Measurements from ENCODE around the gene TRPM3. TPM values are rescaled to one million over a fixed set of nuclear protein-coding genes. Genes with fewer than 3 reads are reported as not detected.

Gene TRPM3
- total and polyA plus RNA-seq, 7 experiments from 2014 or later, result not detected

DNA sequence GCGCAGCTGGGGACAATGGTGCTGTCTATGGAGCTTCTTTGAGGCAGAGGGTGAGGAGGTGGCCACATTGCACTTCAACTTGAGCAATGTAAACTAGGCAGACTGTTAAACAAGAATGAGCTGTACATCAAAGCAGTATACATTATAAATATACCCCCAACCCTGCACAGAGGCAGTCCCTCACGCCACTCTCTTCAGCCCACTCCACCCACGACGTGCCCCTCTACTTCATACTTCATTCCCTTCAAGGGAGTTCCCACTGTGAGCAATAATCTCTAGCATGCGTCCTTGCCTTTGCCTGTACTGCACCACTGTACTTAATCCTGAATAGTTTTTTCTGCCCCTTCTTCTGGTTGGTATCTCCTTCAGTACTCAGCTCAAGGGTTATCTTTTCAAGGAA, 14.4 kb downstream of the TRPM3 start:
- H3K4me1 Mint-ChIP-seq, result no peaks in the 10 kb centered on the region
- ATAC-seq, result no peak
- no peaks in the 10 kb centered on the region for H3K4me1 ChIP-seq (ENCODE audit: control insufficient read depth in 2 of 2, insufficient read depth in 2 of 2, low read length in 2 of 2)
- intact Hi-C loops (cut with micrococcal nuclease), result no loop called here
- no peak overlapping the region for H3K4me3 Mint-ChIP-seq
- H3K36me3 ChIP-seq (ENCODE audit: control insufficient read depth in 2 of 3, insufficient read depth in 3 of 3, low read length in 3 of 3), result no peaks in the 10 kb centered on the region
- DNase-seq, result no peak
- no peak overlapping the region for H3K27ac Mint-ChIP-seq
- ChIA-PET CTCF (no interaction called here), POLR2A (no interaction called here)
- no peak overlapping the region for H3K4me3 ChIP-seq (ENCODE audit: low read length)
- no peak overlapping the region for H3K27ac ChIP-seq (ENCODE audit: low read depth, low read length)
- no peaks in the 10 kb centered on the region for H3K36me3 Mint-ChIP-seq
- no peaks in the 10 kb centered on the region for H3K27me3 ChIP-seq (ENCODE audit: control insufficient read depth in 2 of 2, insufficient read depth in 2 of 2, low read length in 2 of 2)
- H3K27me3 Mint-ChIP-seq, result peaks cover 0 to 5% (median 0%) of the 10 kb centered on the region in 5 donors
- no peaks in the 10 kb centered on the region for H3K9me3 ChIP-seq (ENCODE audit: control insufficient read depth in 2 of 3, low read length in 3 of 3)
- H3K9me3 Mint-ChIP-seq, result peaks cover 0 to 4% (median 0%) of the 10 kb centered on the region in 11 donors

GRCh38 chr9:71105192-71105591, 16.2 kb downstream of the TRPM3 start:
- Mint-ChIP-seq H3K4me3 (no peak overlapping the region), H3K36me3 (no peaks in the 10 kb centered on the region), H3K27me3 (peaks cover 0 to 9% (median 3%) of the 10 kb centered on the region in 5 donors), H3K4me1 (no peaks in the 10 kb centered on the region), H3K9me3 (peaks cover 0 to 10% (median 2%) of the 10 kb centered on the region in 11 donors), H3K27ac (no peak overlapping the region)
- intact Hi-C loops (cut with micrococcal nuclease), result no loop called here
- ATAC-seq (no peak), DNase-seq (no peak)
- H3K27ac ChIP-seq (ENCODE audit: low read depth, low read length), result no peak overlapping the region
- no peaks in the 10 kb centered on the region for H3K27me3 ChIP-seq (ENCODE audit: control insufficient read depth in 2 of 2, insufficient read depth in 2 of 2, low read length in 2 of 2)
- POLR2A ChIA-PET, result no interaction called here
- CTCF ChIA-PET, result no interaction called here
- no peaks in the 10 kb centered on the region for H3K9me3 ChIP-seq (ENCODE audit: control insufficient read depth in 2 of 3, low read length in 3 of 3)
- H3K4me1 ChIP-seq (ENCODE audit: control insufficient read depth in 2 of 2, insufficient read depth in 2 of 2, low read length in 2 of 2), result no peaks in the 10 kb centered on the region
- H3K36me3 ChIP-seq (ENCODE audit: control insufficient read depth in 2 of 3, insufficient read depth in 3 of 3, low read length in 3 of 3), result no peaks in the 10 kb centered on the region
- no peak overlapping the region for H3K4me3 ChIP-seq (ENCODE audit: low read length)

GRCh38 chr9:71098801-71099200, 22.6 kb downstream of the TRPM3 start:
- H3K4me3 ChIP-seq (ENCODE audit: low read length), result no peak overlapping the region
- H3K27ac ChIP-seq (ENCODE audit: low read depth, low read length), result no peak overlapping the region
- H3K9me3 ChIP-seq (ENCODE audit: control insufficient read depth in 2 of 3, low read length in 3 of 3), result no peaks in the 10 kb centered on the region
- DNase-seq (no peak), ATAC-seq (no peak)
- intact Hi-C loops (cut with micrococcal nuclease), result no loop called here
- H3K36me3 ChIP-seq (ENCODE audit: control insufficient read depth in 2 of 3, insufficient read depth in 3 of 3, low read length in 3 of 3), result no peaks in the 10 kb centered on the region
- no peaks in the 10 kb centered on the region for H3K4me1 ChIP-seq (ENCODE audit: control insufficient read depth in 2 of 2, insufficient read depth in 2 of 2, low read length in 2 of 2)
- no peak overlapping the region for H3K27ac Mint-ChIP-seq
- peaks cover 0 to 18% (median 5%) of the 10 kb centered on the region in 5 donors for H3K27me3 Mint-ChIP-seq
- H3K4me3 Mint-ChIP-seq, result no peak overlapping the region
- no peaks in the 10 kb centered on the region for H3K4me1 Mint-ChIP-seq
- CTCF ChIA-PET, result no interaction called here
- no peaks in the 10 kb centered on the region for H3K27me3 ChIP-seq (ENCODE audit: control insufficient read depth in 2 of 2, insufficient read depth in 2 of 2, low read length in 2 of 2)
- H3K9me3 Mint-ChIP-seq, result peaks cover 0 to 7% (median 1%) of the 10 kb centered on the region in 11 donors
- POLR2A ChIA-PET, result no interaction called here
- H3K36me3 Mint-ChIP-seq, result no peaks in the 10 kb centered on the region

- Histone ChIP-seq H3K36me3 (ENCODE audit: control insufficient read depth in 2 of 3, insufficient read depth in 3 of 3, low read length in 3 of 3) (no peaks in the 10 kb centered on the region), H3K4me1 (ENCODE audit: control insufficient read depth in 2 of 2, insufficient read depth in 2 of 2, low read length in 2 of 2) (no peaks in the 10 kb centered on the region), H3K27me3 (ENCODE audit: control insufficient read depth in 2 of 2, insufficient read depth in 2 of 2, low read length in 2 of 2) (no peaks in the 10 kb centered on the region), H3K9me3 (ENCODE audit: control insufficient read depth in 2 of 3, low read length in 3 of 3) (no peaks in the 10 kb centered on the region), H3K27ac (ENCODE audit: low read depth, low read length) (no peak overlapping the region), H3K4me3 (ENCODE audit: low read length) (no peak overlapping the region)
- CTCF ChIA-PET, result no interaction called here
- POLR2A ChIA-PET, result no interaction called here
- Mint-ChIP-seq H3K9me3 (peaks cover 0 to 7% (median 2%) of the 10 kb centered on the region in 11 donors), H3K27me3 (peaks cover 0 to 18% (median 5%) of the 10 kb centered on the region in 5 donors), H3K4me1 (no peaks in the 10 kb centered on the region), H3K27ac (no peak overlapping the region), H3K4me3 (no peak overlapping the region), H3K36me3 (no peaks in the 10 kb centered on the region)
- DNase-seq (no peak), ATAC-seq (no peak)
- intact Hi-C loops (cut with micrococcal nuclease), result no loop called here
Measured at GRCh38 chr9:71097671-71098070, 23.8 kb downstream of the TRPM3 start.

GRCh38 chr9:71096421-71097108, 24.9 kb downstream of the TRPM3 start:
- Mint-ChIP-seq H3K4me3 (no peak overlapping the region), H3K36me3 (no peaks in the 10 kb centered on the region), H3K4me1 (no peaks in the 10 kb centered on the region), H3K9me3 (peaks cover 0 to 7% (median 0%) of the 10 kb centered on the region in 11 donors), H3K27me3 (peaks cover 0 to 18% (median 4%) of the 10 kb centered on the region in 5 donors), H3K27ac (no peak overlapping the region)
- ATAC-seq, result no peak
- no peaks in the 10 kb centered on the region for H3K27me3 ChIP-seq (ENCODE audit: control insufficient read depth in 2 of 2, insufficient read depth in 2 of 2, low read length in 2 of 2)
- H3K4me1 ChIP-seq (ENCODE audit: control insufficient read depth in 2 of 2, insufficient read depth in 2 of 2, low read length in 2 of 2), result no peaks in the 10 kb centered on the region
- intact Hi-C loops (cut with micrococcal nuclease), result no loop called here
- H3K4me3 ChIP-seq (ENCODE audit: low read length), result no peak overlapping the region
- DNase-seq, result peak in 1 of 9 donors; percentile 3
- H3K36me3 ChIP-seq (ENCODE audit: control insufficient read depth in 2 of 3, insufficient read depth in 3 of 3, low read length in 3 of 3), result no peaks in the 10 kb centered on the region
- no peak overlapping the region for H3K27ac ChIP-seq (ENCODE audit: low read depth, low read length)
- no peaks in the 10 kb centered on the region for H3K9me3 ChIP-seq (ENCODE audit: control insufficient read depth in 2 of 3, low read length in 3 of 3)
- CTCF ChIA-PET, result interaction anchor here (0.7 kb wide), 1 partner anchor 1429 kb away, joined by 3 read pairs; no protein-coding TSS in a partner anchor
- POLR2A ChIA-PET, result no interaction called here

DNA sequence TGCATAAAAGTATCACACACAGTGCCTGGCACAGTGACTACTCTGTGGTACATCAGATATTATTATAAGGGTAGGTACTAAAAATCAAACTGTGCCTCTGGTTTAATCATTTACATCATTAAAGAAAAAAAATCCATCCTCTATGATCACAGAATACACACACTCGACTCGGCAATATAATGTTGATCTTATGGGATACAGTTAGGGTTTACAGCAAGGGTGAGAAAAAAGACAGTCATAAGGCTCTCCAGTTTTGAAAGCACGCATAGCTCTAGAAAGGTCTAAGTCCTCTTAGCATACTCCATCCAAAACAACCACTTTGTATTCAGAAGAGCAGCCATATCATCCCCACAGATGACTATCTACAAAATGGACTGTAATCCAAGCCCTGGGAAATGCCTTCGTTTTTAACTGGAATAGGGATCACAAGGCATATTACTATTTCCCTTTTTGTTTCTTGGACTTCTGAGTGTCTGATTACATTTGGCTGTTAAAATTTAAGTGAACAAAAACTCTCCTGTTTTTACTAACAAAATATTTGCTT, 26.6 kb downstream of the TRPM3 start:
- POLR2A ChIA-PET, result no interaction called here
- ATAC-seq, result no peak
- Histone ChIP-seq H3K4me1 (ENCODE audit: control insufficient read depth in 2 of 2, insufficient read depth in 2 of 2, low read length in 2 of 2) (no peaks in the 10 kb centered on the region), H3K27me3 (ENCODE audit: control insufficient read depth in 2 of 2, insufficient read depth in 2 of 2, low read length in 2 of 2) (no peaks in the 10 kb centered on the region), H3K4me3 (ENCODE audit: low read length) (no peak overlapping the region), H3K36me3 (ENCODE audit: control insufficient read depth in 2 of 3, insufficient read depth in 3 of 3, low read length in 3 of 3) (no peaks in the 10 kb centered on the region), H3K9me3 (ENCODE audit: control insufficient read depth in 2 of 3, low read length in 3 of 3) (no peaks in the 10 kb centered on the region), H3K27ac (ENCODE audit: low read depth, low read length) (no peak overlapping the region)
- no peak overlapping the region for H3K4me3 Mint-ChIP-seq
- H3K27ac Mint-ChIP-seq, result no peak overlapping the region
- CTCF ChIA-PET, result no interaction called here
- H3K36me3 Mint-ChIP-seq, result no peaks in the 10 kb centered on the region
- no peaks in the 10 kb centered on the region for H3K4me1 Mint-ChIP-seq
- peaks cover 0 to 3% (median 0%) of the 10 kb centered on the region in 11 donors for H3K9me3 Mint-ChIP-seq
- no peak for DNase-seq
- intact Hi-C loops (cut with micrococcal nuclease), result no loop called here
- peaks cover 0 to 12% (median 4%) of the 10 kb centered on the region in 5 donors for H3K27me3 Mint-ChIP-seq

DNA sequence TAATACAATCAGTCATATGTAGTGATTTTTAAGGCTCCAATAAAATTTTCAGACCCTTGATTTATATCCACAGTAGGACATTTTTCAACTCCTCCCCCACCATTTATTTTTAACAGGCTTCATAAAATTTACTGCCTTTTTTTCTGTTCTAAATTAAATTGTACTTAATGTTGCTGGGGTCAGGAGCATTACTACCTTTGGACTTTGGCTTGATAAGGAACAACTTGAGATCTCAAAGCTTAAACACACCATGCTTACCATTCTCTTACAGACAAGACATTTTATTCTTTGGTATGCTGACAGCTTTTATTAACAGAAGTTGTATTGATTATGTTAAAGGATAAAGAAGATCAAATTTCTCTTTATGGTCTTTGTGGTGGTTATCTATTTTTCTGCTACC, 30.5 kb downstream of the TRPM3 start:
- Mint-ChIP-seq H3K36me3 (no peaks in the 10 kb centered on the region), H3K9me3 (peaks cover 0 to 10% (median 0%) of the 10 kb centered on the region in 11 donors), H3K4me3 (no peak overlapping the region), H3K4me1 (no peaks in the 10 kb centered on the region), H3K27me3 (peaks cover 0 to 11% (median 4%) of the 10 kb centered on the region in 5 donors), H3K27ac (no peak overlapping the region)
- DNase-seq (no peak), ATAC-seq (no peak)
- Histone ChIP-seq H3K27me3 (ENCODE audit: control insufficient read depth in 2 of 2, insufficient read depth in 2 of 2, low read length in 2 of 2) (no peaks in the 10 kb centered on the region), H3K9me3 (ENCODE audit: control insufficient read depth in 2 of 3, low read length in 3 of 3) (no peaks in the 10 kb centered on the region), H3K4me3 (ENCODE audit: low read length) (no peak overlapping the region), H3K27ac (ENCODE audit: low read depth, low read length) (no peak overlapping the region), H3K4me1 (ENCODE audit: control insufficient read depth in 2 of 2, insufficient read depth in 2 of 2, low read length in 2 of 2) (no peaks in the 10 kb centered on the region), H3K36me3 (ENCODE audit: control insufficient read depth in 2 of 3, insufficient read depth in 3 of 3, low read length in 3 of 3) (no peaks in the 10 kb centered on the region)
- ChIA-PET POLR2A (no interaction called here), CTCF (no interaction called here)
- intact Hi-C loops (cut with micrococcal nuclease), result no loop called here
